Natural killer cell (primary cell): ENCODE results near the gene BAX. TPM values are rescaled to one million over a fixed set of nuclear protein-coding genes. Genes with fewer than 3 reads are reported as not detected.

Experiments used
- ATAC-seq, 3 donors: fragments of 150-1000 bp in 2 of 3; fragments of 200-7000 bp in 1 of 3; cut with Tn5 transposase; 1 replicate in 1 of 3; 2 replicates in 2 of 3; pipeline ENCODE4 v1.10.0; 2021; ENCODE audit warnings: mild to moderate bottlenecking in 2 of 3, moderate library complexity in 2 of 3
- DNase-seq, 2 donors: peaks; one replicate each; pipeline versions ENCODE4 v3.0.0 to v3.0.0-alpha.2; 2013 to 2021; ENCODE audit warnings: mixed read lengths in 1 of 2
- H3K27ac ChIP-seq: one replicate; pipeline ENCODE4 v1.5.1; 2013; ENCODE audit warnings: mild to moderate bottlenecking, low read length
- H3K27me3 ChIP-seq: one replicate; pipeline ENCODE4 v1.6.1; 2013; ENCODE audit warnings: low read length; ENCODE audit not compliant: control insufficient read depth, insufficient read depth
- H3K36me3 ChIP-seq: one replicate; pipeline ENCODE4 v1.6.1; 2013; ENCODE audit warnings: low read length; ENCODE audit not compliant: control insufficient read depth, insufficient read depth
- H3K4me1 ChIP-seq: one replicate; pipeline ENCODE4 v1.6.1; 2013; ENCODE audit warnings: low read length; ENCODE audit not compliant: control insufficient read depth, insufficient read depth
- H3K4me3 ChIP-seq: one replicate; pipeline ENCODE4 v1.5.1; 2013; ENCODE audit warnings: low read length
- H3K9me3 ChIP-seq: one replicate; pipeline ENCODE4 v1.6.1; 2013; ENCODE audit warnings: low read length; ENCODE audit not compliant: control insufficient read depth, insufficient read depth
- H3K27ac Mint-ChIP-seq, 2 donors: one replicate each; pipeline ENCODE4 v1.8.0; 2022; ENCODE audit warnings: mild to moderate bottlenecking in 2 of 2, mixed read lengths in 2 of 2, moderate library complexity in 1 of 2
- H3K27me3 Mint-ChIP-seq, 2 donors: one replicate each; pipeline ENCODE4 v1.8.0; 2022; ENCODE audit warnings: low read depth in 2 of 2, mixed read lengths in 2 of 2
- H3K36me3 Mint-ChIP-seq: one replicate; pipeline ENCODE4 v1.8.0; 2022; ENCODE audit warnings: mixed read lengths
- H3K4me1 Mint-ChIP-seq, 2 donors: one replicate each; pipeline ENCODE4 v1.8.0; 2022; ENCODE audit warnings: mixed read lengths in 2 of 2
- H3K4me3 Mint-ChIP-seq: one replicate; pipeline ENCODE4 v1.8.0; 2022; ENCODE audit warnings: mild to moderate bottlenecking, moderate library complexity, mixed read lengths
- H3K9me3 Mint-ChIP-seq, 2 donors: one replicate each; pipeline ENCODE4 v1.8.0; 2022; ENCODE audit warnings: mixed read lengths in 2 of 2
- WGBS: methylation state at CpG from one replicate; pipeline ENCODE4 v1.1.7; 2013; ENCODE audit warnings: missing lambda C conversion rate; ENCODE audit not compliant: insufficient coverage; 5-methylcytosine and 5-hydroxymethylcytosine counted together
- intact Hi-C: fragments of 100-400 bp; cut with micrococcal nuclease; formaldehyde crosslinking; loops from one replicate; pipeline ENCODE4 v1.14.2; 2022
- total RNA-seq, 4 donors: library from RNA; stranded (reverse); fragments of 120-200 nt in 1 of 4; gene quantifications; one replicate each; pipeline versions ENCODE4 v1.2.3 to v1.2.4, GENCODE V29; 2013 to 2022
- TF ChIP-seq, protein P1 (sequence below): fragments of 200-600 bp; IDR thresholded peaks from one replicate; pipeline ENCODE4 v1.8.0; 2022; ENCODE audit warnings: antibody characterized with exemption

Gene BAX
- total RNA-seq, 3 donors from 2014 or later (not counting 1 experiment from before 2014, with no cell fraction given), result 117 to 133 (median 120) TPM

- ATAC-seq (no peak), DNase-seq (no peak)
- Mint-ChIP-seq H3K27ac (no peak overlapping the region), H3K27me3 (no peaks in the 10 kb centered on the region), H3K4me1 (no peaks in the 10 kb centered on the region), H3K36me3 (no peaks in the 10 kb centered on the region), H3K9me3 (no peaks in the 10 kb centered on the region), H3K4me3 (no peak overlapping the region)
- Histone ChIP-seq H3K27ac (no peak overlapping the region), H3K36me3 (peaks cover 5% of the 10 kb centered on the region), H3K27me3 (no peaks in the 10 kb centered on the region), H3K9me3 (no peaks in the 10 kb centered on the region), H3K4me3 (no peak overlapping the region), H3K4me1 (no peaks in the 10 kb centered on the region)
- 93% methylated on average over 9 of the region's 9 CpGs for WGBS
- TF ChIP-seq, protein P1, sequence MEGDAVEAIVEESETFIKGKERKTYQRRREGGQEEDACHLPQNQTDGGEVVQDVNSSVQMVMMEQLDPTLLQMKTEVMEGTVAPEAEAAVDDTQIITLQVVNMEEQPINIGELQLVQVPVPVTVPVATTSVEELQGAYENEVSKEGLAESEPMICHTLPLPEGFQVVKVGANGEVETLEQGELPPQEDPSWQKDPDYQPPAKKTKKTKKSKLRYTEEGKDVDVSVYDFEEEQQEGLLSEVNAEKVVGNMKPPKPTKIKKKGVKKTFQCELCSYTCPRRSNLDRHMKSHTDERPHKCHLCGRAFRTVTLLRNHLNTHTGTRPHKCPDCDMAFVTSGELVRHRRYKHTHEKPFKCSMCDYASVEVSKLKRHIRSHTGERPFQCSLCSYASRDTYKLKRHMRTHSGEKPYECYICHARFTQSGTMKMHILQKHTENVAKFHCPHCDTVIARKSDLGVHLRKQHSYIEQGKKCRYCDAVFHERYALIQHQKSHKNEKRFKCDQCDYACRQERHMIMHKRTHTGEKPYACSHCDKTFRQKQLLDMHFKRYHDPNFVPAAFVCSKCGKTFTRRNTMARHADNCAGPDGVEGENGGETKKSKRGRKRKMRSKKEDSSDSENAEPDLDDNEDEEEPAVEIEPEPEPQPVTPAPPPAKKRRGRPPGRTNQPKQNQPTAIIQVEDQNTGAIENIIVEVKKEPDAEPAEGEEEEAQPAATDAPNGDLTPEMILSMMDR, result no peak
- intact Hi-C loops, result no loop called here
Measured at GRCh38 chr19:48982280-48982679, 27.6 kb downstream of the BAX start.

- Histone ChIP-seq H3K27ac (no peak overlapping the region), H3K4me3 (no peak overlapping the region), H3K27me3 (no peaks in the 10 kb centered on the region), H3K36me3 (peaks cover 10% of the 10 kb centered on the region), H3K4me1 (no peaks in the 10 kb centered on the region), H3K9me3 (no peaks in the 10 kb centered on the region)
- Mint-ChIP-seq H3K36me3 (no peaks in the 10 kb centered on the region), H3K27ac (no peak overlapping the region), H3K9me3 (no peaks in the 10 kb centered on the region), H3K27me3 (no peaks in the 10 kb centered on the region), H3K4me1 (peaks cover 6 to 9% of the 10 kb centered on the region in 2 donors), H3K4me3 (no peak overlapping the region)
- TF ChIP-seq, protein P1, result no peak
- 96% methylated on average over 13 of the region's 13 CpGs for WGBS
- ATAC-seq (no peak), DNase-seq (no peak)
- intact Hi-C loops, result no loop called here
Measured at GRCh38 chr19:48985711-48986110, 31.0 kb downstream of the BAX start.

GRCh38 chr19:48986211-48986610 is 31.5 kb downstream of the BAX start:
- no peaks in the 10 kb centered on the region for H3K27me3 Mint-ChIP-seq
- Histone ChIP-seq H3K9me3 (no peaks in the 10 kb centered on the region), H3K4me3 (no peak overlapping the region), H3K4me1 (no peaks in the 10 kb centered on the region), H3K36me3 (peaks cover 10% of the 10 kb centered on the region), H3K27me3 (no peaks in the 10 kb centered on the region), H3K27ac (no peak overlapping the region)
- H3K36me3 Mint-ChIP-seq, result no peaks in the 10 kb centered on the region
- DNase-seq, result no peak
- peaks cover 6 to 14% of the 10 kb centered on the region in 2 donors for H3K4me1 Mint-ChIP-seq
- no peaks in the 10 kb centered on the region for H3K9me3 Mint-ChIP-seq
- no peak overlapping the region for H3K27ac Mint-ChIP-seq
- 98% methylated on average over 3 of the region's 3 CpGs for WGBS
- no peak overlapping the region for H3K4me3 Mint-ChIP-seq
- intact Hi-C loops, result no loop called here
- ATAC-seq, result no peak
- TF ChIP-seq, protein P1, result no peak

- Mint-ChIP-seq H3K4me1 (peaks cover 10 to 25% of the 10 kb centered on the region in 2 donors), H3K27me3 (no peaks in the 10 kb centered on the region), H3K9me3 (no peaks in the 10 kb centered on the region), H3K4me3 (no peak overlapping the region), H3K36me3 (no peaks in the 10 kb centered on the region), H3K27ac (no peak overlapping the region)
- no peak for ATAC-seq
- H3K4me3 ChIP-seq, result no peak overlapping the region
- DNase-seq, result no peak
- H3K27me3 ChIP-seq, result no peaks in the 10 kb centered on the region
- 85% methylated on average over 7 of the region's 7 CpGs for WGBS
- intact Hi-C loops, result no loop called here
- peaks cover 9% of the 10 kb centered on the region for H3K4me1 ChIP-seq
- H3K9me3 ChIP-seq, result no peaks in the 10 kb centered on the region
- peaks cover 10% of the 10 kb centered on the region for H3K36me3 ChIP-seq
- TF ChIP-seq, protein P1, result no peak
- no peak overlapping the region for H3K27ac ChIP-seq
Measured at GRCh38 chr19:48987323-48987722, 32.6 kb downstream of the BAX start.
